ENCODE data around the gene TMEM236.

- no peak for TF ChIP-seq CTCF (IDR thresholded peaks at IDR 0.05; ENCODE audit: low read depth, low read length)
- TF ChIP-seq EZH2phosphoT487 (IDR thresholded peaks at IDR 0.05; ENCODE audit: low read depth): no peak
These were observed 64.2 kb downstream of the TMEM236 start for GRCh38 chr10:17816199-17816598.
